Suprapubic skin (tissue), 4 donors: ENCODE measurements around the gene ESPL1. TPM values are rescaled to one million over a fixed set of nuclear protein-coding genes. Genes with fewer than 3 reads are reported as not detected.
"Not testable (repeated sequence)": the region's sequence is repeated elsewhere in the genome, so short reads cannot be mapped to it uniquely, and the experiment has no call there.

ENCODE experiments used
- DNase-seq, 2 donors: peaks; one replicate each; pipeline ENCODE4 v3.0.0-alpha.2; 2019; ENCODE audit warnings: low spot score in 2 of 2
- H3K27ac ChIP-seq: fragments of 200-600 bp; sonication (generic); one replicate; pipeline ENCODE4 v1.5.1; 2019
- H3K27me3 ChIP-seq: fragments of 200-600 bp; sonication (generic); one replicate; pipeline ENCODE4 v1.5.1; 2019
- H3K36me3 ChIP-seq: fragments of 200-600 bp; sonication (generic); one replicate; pipeline ENCODE4 v1.5.1; 2019
- H3K4me1 ChIP-seq: fragments of 200-600 bp; sonication (generic); one replicate; pipeline ENCODE4 v1.5.1; 2019
- H3K4me3 ChIP-seq: fragments of 200-600 bp; sonication (generic); one replicate; pipeline ENCODE4 v1.5.1; 2019; ENCODE audit warnings: mild to moderate bottlenecking
- H3K9me3 ChIP-seq: fragments of 200-600 bp; sonication (generic); one replicate; pipeline ENCODE4 v1.5.1; 2019
- CTCF ChIP-seq, 2 donors: fragments of 200-600 bp in 1 of 2; fragments of 450-650 bp in 1 of 2; sonication (generic) in 1 of 2; IDR thresholded peaks; one replicate each; pipeline ENCODE4 v1.5.1; 2016 to 2019; ENCODE audit warnings: antibody characterized with exemption in 2 of 2, mild to moderate bottlenecking in 1 of 2, moderate library complexity in 1 of 2
- EP300 ChIP-seq: sonication (generic); formaldehyde crosslinking; IDR thresholded peaks from one replicate; pipeline ENCODE4 v1.6.1; 2017; ENCODE audit warnings: antibody characterized with exemption
- POLR2A ChIP-seq, 2 donors: fragments of 450-650 bp; IDR thresholded peaks; one replicate each; pipeline ENCODE4 v1.6.1; 2017; ENCODE audit warnings: antibody characterized with exemption in 2 of 2, mild to moderate bottlenecking in 2 of 2, moderate library complexity in 2 of 2
- POLR2AphosphoS5 ChIP-seq, 3 donors: sonication (generic); formaldehyde crosslinking; IDR thresholded peaks; one replicate each; pipeline ENCODE4 v1.6.1; 2017; ENCODE audit warnings: antibody characterized with exemption in 3 of 3
- WGBS: methylation state at CpG from one replicate; pipeline ENCODE4 v1.1.5; 2018; 5-methylcytosine and 5-hydroxymethylcytosine counted together
- total RNA-seq, 4 donors: library from RNA; depleted of rRNA; stranded (reverse); fragments of >200 nt; gene quantifications; one replicate each; pipeline ENCODE4 v1.1.0, GENCODE V29; 2016

ESPL1 gene
- total RNA-seq, 4 donors from 2014 or later = 5.7 to 10.6 (median 6.1) TPM

GRCh38 chr12:53289891-53290290, 21.8 kb downstream of the ESPL1 start:
- Histone ChIP-seq H3K36me3 (no peaks in the 10 kb centered on the region), H3K4me1 (peaks cover 9% of the 10 kb centered on the region)

GRCh38 chr12:53290661-53291060, 22.6 kb downstream of the ESPL1 start:
- WGBS = 86% methylated on average over 5 of the region's 9 CpGs
- no peak for DNase-seq
- H3K4me3 ChIP-seq = no peak overlapping the region
- H3K4me1 ChIP-seq = peaks cover 12% of the 10 kb centered on the region
- no peaks in the 10 kb centered on the region for H3K9me3 ChIP-seq
- H3K36me3 ChIP-seq = no peaks in the 10 kb centered on the region
- no peaks in the 10 kb centered on the region for H3K27me3 ChIP-seq
- no peak for TF ChIP-seq POLR2A (IDR thresholded peaks at IDR 0.05)
- TF ChIP-seq EP300 = no peak
- TF ChIP-seq POLR2AphosphoS5 (IDR thresholded peaks at IDR 0.05) = no peak
- TF ChIP-seq CTCF (IDR thresholded peaks at IDR 0.05) = no peak
- no peak overlapping the region for H3K27ac ChIP-seq

More at GRCh38 chr12:53289891-53290290, 21.8 kb downstream of the ESPL1 start:
- no peaks in the 10 kb centered on the region for H3K27me3 ChIP-seq
- no peak for DNase-seq
- H3K27ac ChIP-seq = no peak overlapping the region
- TF ChIP-seq CTCF (IDR thresholded peaks at IDR 0.05) (no peak), POLR2AphosphoS5 (IDR thresholded peaks at IDR 0.05) (no peak), POLR2A (IDR thresholded peaks at IDR 0.05) (no peak), EP300 (no peak)
- WGBS = 92% methylated on average over 2 of the region's 4 CpGs
- H3K4me3 ChIP-seq = no peak overlapping the region
- no peaks in the 10 kb centered on the region for H3K9me3 ChIP-seq

GRCh38 chr12:53292426-53292825, 24.3 kb downstream of the ESPL1 start:
- TF ChIP-seq POLR2AphosphoS5 (IDR thresholded peaks at IDR 0.05) (no peak), CTCF (IDR thresholded peaks at IDR 0.05) (no peak), EP300 (no peak), POLR2A (IDR thresholded peaks at IDR 0.05) (no peak)
- Histone ChIP-seq H3K27me3 (no peaks in the 10 kb centered on the region), H3K36me3 (no peaks in the 10 kb centered on the region), H3K27ac (no peak overlapping the region), H3K4me3 (no peak overlapping the region), H3K9me3 (no peaks in the 10 kb centered on the region), H3K4me1 (peaks cover 29% of the 10 kb centered on the region)
- DNase-seq = no peak

GRCh38 chr12:53295070-53295890, 27.2 kb downstream of the ESPL1 start, which contains the start of gene PFDN5:
TSS of gene PFDN5 (plus strand) at chr12:53295542. CDS start at chr12:53295568, 26 bp downstream.
- Histone ChIP-seq H3K4me3 (peak within 1 kb of the TSS; percentile 62), H3K27me3 (no peaks in the 10 kb centered on the region), H3K36me3 (no peaks in the 10 kb centered on the region), H3K9me3 (no peaks in the 10 kb centered on the region), H3K27ac (peak within 1 kb of the TSS; percentile 90), H3K4me1 (peaks cover 49% of the 10 kb centered on the region)
- peak; percentile 92 to 94 for DNase-seq
- 2% methylated on average over 29 of the region's 42 CpGs for WGBS
- TF ChIP-seq EP300 (no peak), CTCF (IDR thresholded peaks at IDR 0.05) (peak in 1 of 2 donors; percentile 12), POLR2A (IDR thresholded peaks at IDR 0.05) (peak; percentile 34 to 60), POLR2AphosphoS5 (IDR thresholded peaks at IDR 0.05) (peak in 2 of 3 donors; percentile 82 to 89)

- H3K27ac ChIP-seq = peak overlapping the region; percentile 90
- H3K9me3 ChIP-seq = no peaks in the 10 kb centered on the region
- no peaks in the 10 kb centered on the region for H3K36me3 ChIP-seq
- H3K27me3 ChIP-seq = no peaks in the 10 kb centered on the region
- no peak for DNase-seq
- peak overlapping the region; percentile 62 for H3K4me3 ChIP-seq
- TF ChIP-seq POLR2A (IDR thresholded peaks at IDR 0.05) (no peak), CTCF (IDR thresholded peaks at IDR 0.05) (no peak), EP300 (no peak), POLR2AphosphoS5 (IDR thresholded peaks at IDR 0.05) (no peak)
- peaks cover 55% of the 10 kb centered on the region for H3K4me1 ChIP-seq
- 3% methylated on average over 12 of the region's 12 CpGs for WGBS
Observed at GRCh38 chr12:53295891-53296219, 27.8 kb downstream of the ESPL1 start.

GRCh38 chr12:53297106-53297505, 29.0 kb downstream of the ESPL1 start:
- H3K4me1 ChIP-seq = peaks cover 67% of the 10 kb centered on the region
- H3K27ac ChIP-seq, H3K27me3 ChIP-seq, H3K36me3 ChIP-seq, DNase-seq, H3K9me3 ChIP-seq, H3K4me3 ChIP-seq: not testable (repeated sequence)
- WGBS = 93% methylated on average over 10 of the region's 10 CpGs
